ENCODE measurements around the gene MAN1A1. TPM values are rescaled to one million over a fixed set of nuclear protein-coding genes. Genes with fewer than 3 reads are reported as not detected.

MAN1A1 gene
- total RNA-seq, 1 experiment from 2014 or later, result 19.0 TPM

DNA sequence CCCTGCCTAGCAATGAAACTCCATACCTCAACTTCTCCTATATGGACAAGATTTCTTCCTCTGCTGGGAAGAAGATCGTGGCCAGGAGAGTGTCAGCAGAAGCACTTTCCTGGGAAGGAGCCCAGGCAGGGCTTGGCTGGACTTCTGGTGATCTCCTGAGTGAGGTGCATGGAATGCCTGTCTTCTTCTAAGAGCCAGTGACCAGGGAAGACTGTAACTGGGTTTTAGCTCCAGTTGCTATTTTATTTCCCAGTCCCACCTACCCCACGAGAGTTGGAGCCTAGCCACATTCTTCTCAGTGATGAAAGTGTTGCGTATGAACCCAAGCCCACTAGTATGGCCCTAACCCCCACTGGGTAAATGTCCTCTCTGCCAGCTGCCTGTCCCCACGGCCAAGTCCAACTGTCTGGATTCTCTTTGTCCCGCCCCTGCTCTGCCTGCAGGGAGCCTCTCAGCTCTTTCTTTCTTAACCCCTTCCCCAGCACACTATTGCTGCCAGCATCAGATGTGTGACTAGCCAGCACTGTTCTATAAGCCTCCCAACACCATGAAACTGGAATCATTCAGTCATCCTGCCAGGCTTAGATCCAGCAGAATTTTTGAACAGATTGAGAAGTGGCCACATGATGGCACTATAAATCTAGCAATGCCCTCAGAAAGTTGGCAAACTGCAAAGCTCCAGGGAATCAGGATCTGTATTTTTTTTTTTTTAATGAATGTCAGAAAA lies 201.3 kb downstream of the MAN1A1 start:
- H3K9me3 ChIP-seq (ENCODE audit: low read length), result no peaks in the 10 kb centered on the region
- H3F3A ChIP-seq (ENCODE audit: low read length, unreplicated experiment), result no peaks in the 10 kb centered on the region
- H2AFZ ChIP-seq (ENCODE audit: low read length), result no peak overlapping the region
- no peaks in the 10 kb centered on the region for H3K79me2 ChIP-seq (ENCODE audit: low read length)
- H3K9ac ChIP-seq (ENCODE audit: low read length), result peak overlapping the region; percentile 60; the same call in 1 of the 2 replicates
- H3K36me3 ChIP-seq (ENCODE audit: low read depth, low read length), result no peaks in the 10 kb centered on the region
- POLR2A ChIA-PET (ENCODE audit: unreplicated experiment), result interaction anchor here (0.7 to 1.1 kb wide), 2 partner anchors 19 to 59 kb away, joined by 3 to 5 read pairs; no protein-coding TSS in a partner anchor
- no peaks in the 10 kb centered on the region for H3K9me2 ChIP-seq (replicated peaks; ENCODE audit: low read length)
- TF ChIP-seq EZH2phosphoT487 (IDR thresholded peaks at IDR 0.05; ENCODE audit: borderline replicate concordance, low read length) (no peak), EZH2 (IDR thresholded peaks at IDR 0.05; ENCODE audit: low read length, unreplicated experiment) (no peak)
- TF ChIP-seq, protein P1, sequence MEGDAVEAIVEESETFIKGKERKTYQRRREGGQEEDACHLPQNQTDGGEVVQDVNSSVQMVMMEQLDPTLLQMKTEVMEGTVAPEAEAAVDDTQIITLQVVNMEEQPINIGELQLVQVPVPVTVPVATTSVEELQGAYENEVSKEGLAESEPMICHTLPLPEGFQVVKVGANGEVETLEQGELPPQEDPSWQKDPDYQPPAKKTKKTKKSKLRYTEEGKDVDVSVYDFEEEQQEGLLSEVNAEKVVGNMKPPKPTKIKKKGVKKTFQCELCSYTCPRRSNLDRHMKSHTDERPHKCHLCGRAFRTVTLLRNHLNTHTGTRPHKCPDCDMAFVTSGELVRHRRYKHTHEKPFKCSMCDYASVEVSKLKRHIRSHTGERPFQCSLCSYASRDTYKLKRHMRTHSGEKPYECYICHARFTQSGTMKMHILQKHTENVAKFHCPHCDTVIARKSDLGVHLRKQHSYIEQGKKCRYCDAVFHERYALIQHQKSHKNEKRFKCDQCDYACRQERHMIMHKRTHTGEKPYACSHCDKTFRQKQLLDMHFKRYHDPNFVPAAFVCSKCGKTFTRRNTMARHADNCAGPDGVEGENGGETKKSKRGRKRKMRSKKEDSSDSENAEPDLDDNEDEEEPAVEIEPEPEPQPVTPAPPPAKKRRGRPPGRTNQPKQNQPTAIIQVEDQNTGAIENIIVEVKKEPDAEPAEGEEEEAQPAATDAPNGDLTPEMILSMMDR (conservative IDR thresholded peaks at IDR 0.05; ENCODE audit: low read depth, low read length), result peak; percentile 75
- DNase-seq (peak; percentile 79), ATAC-seq (peak; percentile 21)
- BruUV-seq (replicated peaks), result no TSS peak
- H3K27ac ChIP-seq (ENCODE audit: low read length), result peak overlapping the region; percentile 92
- CTCF ChIA-PET, result interaction anchor here (0.6 to 1.2 kb wide), 4 partner anchors 19 to 202 kb away, joined by 3 to 14 read pairs (median 6); no protein-coding TSS in a partner anchor
- peak overlapping the region; percentile 72 for H3K4me2 ChIP-seq (ENCODE audit: low read length)
- H3K4me3 ChIP-seq (ENCODE audit: low read length), result 0 out of 2 replicates have a peak overlapping the region, but pooled peaks have one; percentile 20
- H3K4me1 ChIP-seq (ENCODE audit: insufficient read depth, low read length), result peaks cover 38% of the 10 kb centered on the region
- no peaks in the 10 kb centered on the region for H4K20me1 ChIP-seq (ENCODE audit: low read length)
- intact Hi-C loops (cut with micrococcal nuclease), result loop anchor here (1.0 to 10.0 kb wide), 6 partner anchors 480 to 1679 kb away; no protein-coding TSS in a partner anchor
- H3K27me3 ChIP-seq (ENCODE audit: low read length), result no peaks in the 10 kb centered on the region

DNA sequence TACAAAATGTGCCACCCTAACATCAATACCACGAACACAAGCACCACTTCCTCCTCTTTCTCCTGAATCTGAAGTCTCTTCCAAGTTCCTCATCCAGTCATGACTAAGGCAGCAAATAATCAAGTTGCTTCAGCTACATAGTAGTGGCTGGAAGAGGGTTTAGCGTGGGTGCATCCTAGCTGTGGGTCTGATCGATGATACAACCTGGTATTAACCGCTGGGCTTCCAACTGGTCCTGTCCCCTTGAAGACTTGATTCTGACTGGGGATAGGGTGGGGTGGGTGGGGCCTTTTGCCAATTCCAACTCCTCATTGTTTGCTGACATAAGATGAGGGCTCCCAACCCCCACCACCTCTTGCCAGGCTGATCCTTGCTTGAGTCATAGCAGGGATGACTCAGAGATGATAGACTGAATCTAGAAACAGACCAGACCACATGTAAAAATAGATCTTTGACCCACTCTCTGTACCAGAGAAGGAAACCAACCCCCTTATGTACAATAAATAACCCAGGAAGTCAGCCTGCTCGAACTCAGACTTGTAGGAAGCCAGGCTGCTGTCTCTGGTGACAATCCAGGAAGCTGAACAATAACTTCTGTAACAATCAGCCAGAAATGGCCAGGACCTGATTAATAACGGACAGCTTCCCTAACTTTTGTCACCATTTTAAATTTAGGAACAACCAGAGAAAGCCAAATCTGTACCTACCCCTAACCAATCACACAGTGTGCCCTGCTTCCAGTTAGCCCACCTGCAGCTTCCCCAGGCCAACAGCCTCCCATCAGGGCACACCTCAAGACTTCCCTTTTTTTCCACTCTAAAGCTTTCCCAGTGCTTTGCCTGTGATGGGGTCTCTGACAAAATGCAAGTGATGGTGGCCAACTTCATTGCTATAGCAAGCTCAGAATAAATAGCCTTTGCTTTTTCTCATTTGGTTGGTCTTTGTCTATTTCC lies 202.2 kb downstream of the MAN1A1 start:
- Histone ChIP-seq H3K4me2 (ENCODE audit: low read length) (peak overlapping the region; percentile 77), H3K79me2 (ENCODE audit: low read length) (no peaks in the 10 kb centered on the region), H3K9me2 (replicated peaks; ENCODE audit: low read length) (no peaks in the 10 kb centered on the region), H2AFZ (ENCODE audit: low read length) (peak overlapping the region; percentile 48; the same call in 1 of the 2 replicates), H3F3A (ENCODE audit: low read length, unreplicated experiment) (no peaks in the 10 kb centered on the region), H3K27me3 (ENCODE audit: low read length) (no peaks in the 10 kb centered on the region), H3K9me3 (ENCODE audit: low read length) (no peaks in the 10 kb centered on the region), H3K27ac (ENCODE audit: low read length) (peak overlapping the region; percentile 92), H3K4me1 (ENCODE audit: insufficient read depth, low read length) (peaks cover 38% of the 10 kb centered on the region), H3K4me3 (ENCODE audit: low read length) (peak overlapping the region; percentile 53), H3K9ac (ENCODE audit: low read length) (peak overlapping the region; percentile 60), H3K36me3 (ENCODE audit: low read depth, low read length) (no peaks in the 10 kb centered on the region), H4K20me1 (ENCODE audit: low read length) (no peaks in the 10 kb centered on the region)
- ChIA-PET POLR2A (ENCODE audit: unreplicated experiment) (interaction anchor here (1.1 kb wide), 1 partner anchor 18 kb away, joined by 5 read pairs; no protein-coding TSS in a partner anchor), CTCF (no interaction called here)
- intact Hi-C loops (cut with micrococcal nuclease), result loop anchor here (1.0 to 10.0 kb wide), 10 partner anchors 17 to 1680 kb away; no protein-coding TSS in a partner anchor
- no TSS peak for BruUV-seq (replicated peaks)
- TF ChIP-seq EZH2 (IDR thresholded peaks at IDR 0.05; ENCODE audit: low read length, unreplicated experiment) (no peak), EZH2phosphoT487 (IDR thresholded peaks at IDR 0.05; ENCODE audit: borderline replicate concordance, low read length) (no peak)
- TF ChIP-seq, protein P1 (conservative IDR thresholded peaks at IDR 0.05; ENCODE audit: low read depth, low read length), result no peak
- peak; percentile 77 for ATAC-seq
- DNase-seq, result peak; percentile 95

Measured in PC-3 (cell line).